ENCODE data around the gene CYB561D1. TPM values are rescaled to one million over a fixed set of nuclear protein-coding genes. Genes with fewer than 3 reads are reported as not detected.

Gene CYB561D1
- total and polyA plus RNA-seq, 9 of the 15 experiments (the other 6 are each of a cell fraction or from before 2014, with no cell fraction given) = 0.71 to 7.2 (median 3.5) TPM

GRCh38 chr1:109466452-109467300, 27.2 kb upstream of the CYB561D1 start, which contains the start of gene SYPL2 (continued):
- peak; percentile 47; the same call in 1 of the 2 replicates for TF ChIP-seq ETS1 (conservative IDR thresholded peaks at IDR 0.05; ENCODE audit: control insufficient read depth, low read depth, low read length)
- TF ChIP-seq ZKSCAN8 (CRISPR knock-in tag; IDR thresholded peaks at IDR 0.05) = no peak
- TF ChIP-seq GTF2A2 (tag; IDR thresholded peaks at IDR 0.05) = no peak
- no peak for TF ChIP-seq MAFK (IDR thresholded peaks at IDR 0.05; ENCODE audit: low read length)
- peak; percentile 80 for TF ChIP-seq RAD51 (IDR thresholded peaks at IDR 0.05; ENCODE audit: borderline replicate concordance, low read depth)
- 0 out of 2 replicates have a peak, but pooled peaks have one; percentile 47 for TF ChIP-seq ARID4B (CRISPR knock-in tag; IDR thresholded peaks at IDR 0.05)
- TF ChIP-seq NCOA2 (IDR thresholded peaks at IDR 0.05; ENCODE audit: partially characterized antibody in 2 of 2) = no peak
- peak; percentile 46; the same call in 1 of the 2 replicates for TF ChIP-seq CTBP1 (IDR thresholded peaks at IDR 0.05; ENCODE audit: borderline replicate concordance)
- TF ChIP-seq ARID3B (CRISPR knock-in tag; IDR thresholded peaks at IDR 0.05; ENCODE audit: borderline replicate concordance) = no peak
- no peak for TF ChIP-seq RBM14 (IDR thresholded peaks at IDR 0.05; ENCODE audit: borderline replicate concordance, insufficient read depth, low read depth, low read length)
- TF ChIP-seq CXXC5 (CRISPR knock-in tag; IDR thresholded peaks at IDR 0.05) = peak; percentile 50
- TF ChIP-seq ZNF23 (CRISPR knock-in tag; IDR thresholded peaks at IDR 0.05) = no peak
- TF ChIP-seq E2F6 (IDR thresholded peaks at IDR 0.05; ENCODE audit: borderline replicate concordance in 1 of 2, extremely low read depth in 1 of 2, insufficient read depth in 1 of 2, insufficient read length in 1 of 2, low read depth in 1 of 2, low read length in 1 of 2, poor library complexity in 1 of 2, severe bottlenecking in 1 of 2) = peak in 1 of 2 experiments; percentile 63
- peak; percentile 23; the same call in 1 of the 2 replicates for TF ChIP-seq TOE1 (IDR thresholded peaks at IDR 0.05; ENCODE audit: borderline replicate concordance)
- TF ChIP-seq TOE1 (CRISPR knock-in tag; IDR thresholded peaks at IDR 0.05; ENCODE audit: borderline replicate concordance, low read depth) = no peak
- TF ChIP-seq CHD4 (IDR thresholded peaks at IDR 0.05; ENCODE audit: insufficient read depth, insufficient replicate concordance, low read depth, low read length, poor library complexity, severe bottlenecking) = no peak
- no peak for TF ChIP-seq CBX2 (IDR thresholded peaks at IDR 0.05; ENCODE audit: insufficient read depth, low read length, poor library complexity, severe bottlenecking)

All from K562 (cell line).